DOHH2 (cell line): ENCODE data around the gene CBX5.

Experiments used
- EZH2phosphoT487 ChIP-seq: fragments of 200-600 bp; sonication (generic); IDR thresholded peaks from 2 replicates; pipeline ENCODE4 v1.6.1; 2017; ENCODE audit warnings: borderline replicate concordance, mild to moderate bottlenecking, antibody characterized with exemption, low read length, moderate library complexity, mixed read lengths
- TF ChIP-seq, protein P1 (sequence below): fragments of 200-600 bp; sonication (generic); IDR thresholded peaks from one replicate; pipeline ENCODE4 v1.5.1; 2014; ENCODE audit warnings: antibody characterized with exemption, mild to moderate bottlenecking, low read depth, low read length; ENCODE audit not compliant: poor library complexity, severe bottlenecking

DNA sequence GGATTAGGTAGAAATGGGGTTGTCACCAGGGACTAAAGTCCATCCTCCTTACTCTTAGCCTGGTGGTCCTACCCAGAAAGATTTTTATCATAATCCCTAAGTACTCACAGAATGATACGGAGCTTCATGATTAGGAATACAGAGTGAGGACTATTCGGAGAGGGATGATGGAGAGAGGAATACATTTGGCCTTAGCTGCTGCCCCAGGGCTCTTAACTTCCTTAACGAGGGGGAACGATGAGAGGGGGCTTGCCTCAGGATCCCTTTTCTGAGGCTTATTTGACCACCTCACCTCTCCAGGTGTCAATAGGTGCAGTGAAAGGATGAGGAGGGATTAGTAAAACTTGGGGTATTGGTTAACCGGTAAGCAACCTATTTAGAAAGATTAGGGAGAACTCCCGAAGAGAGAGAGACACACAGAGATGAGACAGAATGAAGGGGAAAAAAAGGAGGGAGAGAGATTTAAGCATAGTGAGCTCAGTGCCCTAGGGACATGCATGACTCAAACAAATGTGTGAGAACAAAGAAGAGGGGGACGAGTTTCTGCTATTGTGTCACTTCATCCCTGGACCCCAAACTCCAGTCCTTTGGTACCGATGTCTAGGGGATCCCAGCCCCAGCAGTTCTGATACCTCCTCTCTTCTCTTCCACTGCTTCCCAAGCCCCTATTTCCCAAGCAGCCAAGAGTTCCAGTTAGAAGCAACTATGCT lies 19.7 kb upstream of the CBX5 start:
- TF ChIP-seq, protein P1, sequence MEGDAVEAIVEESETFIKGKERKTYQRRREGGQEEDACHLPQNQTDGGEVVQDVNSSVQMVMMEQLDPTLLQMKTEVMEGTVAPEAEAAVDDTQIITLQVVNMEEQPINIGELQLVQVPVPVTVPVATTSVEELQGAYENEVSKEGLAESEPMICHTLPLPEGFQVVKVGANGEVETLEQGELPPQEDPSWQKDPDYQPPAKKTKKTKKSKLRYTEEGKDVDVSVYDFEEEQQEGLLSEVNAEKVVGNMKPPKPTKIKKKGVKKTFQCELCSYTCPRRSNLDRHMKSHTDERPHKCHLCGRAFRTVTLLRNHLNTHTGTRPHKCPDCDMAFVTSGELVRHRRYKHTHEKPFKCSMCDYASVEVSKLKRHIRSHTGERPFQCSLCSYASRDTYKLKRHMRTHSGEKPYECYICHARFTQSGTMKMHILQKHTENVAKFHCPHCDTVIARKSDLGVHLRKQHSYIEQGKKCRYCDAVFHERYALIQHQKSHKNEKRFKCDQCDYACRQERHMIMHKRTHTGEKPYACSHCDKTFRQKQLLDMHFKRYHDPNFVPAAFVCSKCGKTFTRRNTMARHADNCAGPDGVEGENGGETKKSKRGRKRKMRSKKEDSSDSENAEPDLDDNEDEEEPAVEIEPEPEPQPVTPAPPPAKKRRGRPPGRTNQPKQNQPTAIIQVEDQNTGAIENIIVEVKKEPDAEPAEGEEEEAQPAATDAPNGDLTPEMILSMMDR = no peak
- TF ChIP-seq EZH2phosphoT487 = no peak
